Effector memory CD4-positive, alpha-beta T cell (primary cell): ENCODE measurements around the gene AGO3.

Source experiments
- DNase-seq, 3 donors: peaks; one replicate each; pipeline ENCODE4 v3.0.0-alpha.2; 2020
- H3K27ac ChIP-seq: 2 replicates; pipeline ENCODE4 v1.7.0; 2013; ENCODE audit warnings: mild to moderate bottlenecking, low read length, moderate library complexity; ENCODE audit not compliant: insufficient read depth, poor library complexity, severe bottlenecking
- H3K27me3 ChIP-seq: replicated peaks from 2 replicates; pipeline ENCODE4 v1.7.0; 2013; ENCODE audit warnings: mild to moderate bottlenecking, low read length; ENCODE audit not compliant: insufficient read depth, control insufficient read depth, poor library complexity, severe bottlenecking
- H3K36me3 ChIP-seq: 2 replicates; pipeline ENCODE4 v1.7.0; 2013; ENCODE audit warnings: mild to moderate bottlenecking, low read length, moderate library complexity; ENCODE audit not compliant: control insufficient read depth, insufficient read depth
- H3K4me1 ChIP-seq: 2 replicates; pipeline ENCODE4 v1.7.0; 2013; ENCODE audit warnings: low read length, mild to moderate bottlenecking; ENCODE audit not compliant: control insufficient read depth, insufficient read depth, poor library complexity, severe bottlenecking
- H3K4me3 ChIP-seq: 2 replicates; pipeline ENCODE4 v1.7.0; 2013; ENCODE audit warnings: low read length, low read depth, mild to moderate bottlenecking; ENCODE audit not compliant: insufficient read depth, poor library complexity, severe bottlenecking
- H3K9me3 ChIP-seq: 2 replicates; pipeline ENCODE4 v1.7.0; 2013; ENCODE audit warnings: mild to moderate bottlenecking, low read length, moderate library complexity; ENCODE audit not compliant: control insufficient read depth

Gene AGO3

DNA sequence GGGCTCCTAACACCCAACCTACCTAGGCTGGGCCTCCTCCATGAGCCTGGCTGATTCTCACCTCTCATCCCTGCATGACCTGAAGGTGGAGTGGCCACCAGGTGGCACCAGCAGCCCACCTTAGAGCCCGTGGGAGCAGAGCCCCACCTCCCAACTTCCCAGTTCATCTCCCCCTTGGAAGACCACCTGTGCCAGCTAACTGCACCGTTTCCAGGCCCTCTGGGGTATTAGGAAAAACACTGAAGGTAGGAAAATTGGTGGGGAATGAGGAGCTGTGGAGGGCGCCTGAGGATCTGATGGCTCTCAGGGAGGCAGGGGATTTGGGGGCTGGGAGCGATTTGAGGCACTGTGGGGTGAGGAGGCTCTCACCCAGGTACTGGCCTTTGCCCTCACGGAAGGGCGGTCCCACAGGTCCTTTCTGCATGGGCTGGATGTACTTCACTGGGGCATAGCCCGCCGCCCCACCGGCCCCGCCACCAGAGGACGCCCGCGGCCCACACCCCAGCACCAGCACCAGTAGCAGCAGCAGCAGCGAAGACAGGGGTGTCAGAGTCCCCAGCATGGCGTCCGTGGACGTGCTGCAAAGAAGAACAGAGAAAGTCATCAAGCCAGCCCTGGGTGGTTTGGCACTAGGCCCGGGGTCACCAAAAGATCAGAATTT lies 168.9 kb downstream of the AGO3 start:
- Histone ChIP-seq H3K4me3 (no peak overlapping the region), H3K27me3 (no peaks in the 10 kb centered on the region), H3K4me1 (peaks cover 8% of the 10 kb centered on the region), H3K9me3 (no peaks in the 10 kb centered on the region), H3K36me3 (peaks cover 18% of the 10 kb centered on the region), H3K27ac (no peak overlapping the region)
- peak; percentile 46 to 68 (median 51) for DNase-seq

DNA sequence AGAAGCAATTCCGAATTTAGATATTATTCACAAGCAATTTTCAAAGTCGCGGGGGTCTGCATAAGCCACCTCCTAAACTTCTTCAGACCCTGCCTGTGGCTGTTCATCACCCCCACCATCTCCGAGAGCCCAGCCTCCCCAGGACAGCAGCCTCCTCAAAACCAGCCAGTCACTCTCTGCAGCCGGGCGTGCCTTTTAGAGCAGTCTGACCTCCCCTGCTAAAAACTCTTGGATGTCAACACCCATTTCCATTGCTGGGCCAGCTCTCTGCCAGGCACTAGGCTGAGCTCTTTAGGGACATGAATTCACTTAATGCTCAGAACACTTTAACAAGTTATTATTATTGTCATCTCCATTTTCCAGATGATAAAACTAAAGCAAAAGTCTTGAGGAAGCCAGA lies 169.5 kb downstream of the AGO3 start:
- H3K27ac ChIP-seq = no peak overlapping the region
- H3K36me3 ChIP-seq = peaks cover 14% of the 10 kb centered on the region
- no peak overlapping the region for H3K4me3 ChIP-seq
- no peak for DNase-seq
- no peaks in the 10 kb centered on the region for H3K9me3 ChIP-seq
- peaks cover 8% of the 10 kb centered on the region for H3K4me1 ChIP-seq
- H3K27me3 ChIP-seq = no peaks in the 10 kb centered on the region

DNA sequence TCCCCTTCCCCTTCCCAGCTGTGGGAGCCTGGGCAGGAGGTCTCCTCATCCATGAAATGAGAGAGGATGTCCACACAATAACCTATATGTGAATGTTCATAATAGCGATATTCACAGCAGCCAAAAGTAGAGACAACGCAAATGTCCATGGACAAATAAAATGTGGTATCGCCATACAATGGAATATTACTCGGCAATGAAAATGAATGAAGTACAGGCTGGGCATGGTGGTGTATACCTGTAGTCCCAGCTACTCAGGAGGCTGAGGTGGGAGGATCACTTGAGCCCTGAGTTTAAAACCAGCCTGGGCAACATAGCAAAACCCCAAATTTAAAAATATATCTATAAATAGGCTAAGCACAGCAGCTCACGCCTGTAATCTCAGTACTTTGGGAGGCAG lies 170.6 kb downstream of the AGO3 start:
- Histone ChIP-seq H3K4me3 (no peak overlapping the region), H3K9me3 (no peaks in the 10 kb centered on the region), H3K4me1 (peaks cover 8% of the 10 kb centered on the region), H3K27ac (no peak overlapping the region), H3K36me3 (peaks cover 2% of the 10 kb centered on the region), H3K27me3 (no peaks in the 10 kb centered on the region)
- DNase-seq = no peak

DNA sequence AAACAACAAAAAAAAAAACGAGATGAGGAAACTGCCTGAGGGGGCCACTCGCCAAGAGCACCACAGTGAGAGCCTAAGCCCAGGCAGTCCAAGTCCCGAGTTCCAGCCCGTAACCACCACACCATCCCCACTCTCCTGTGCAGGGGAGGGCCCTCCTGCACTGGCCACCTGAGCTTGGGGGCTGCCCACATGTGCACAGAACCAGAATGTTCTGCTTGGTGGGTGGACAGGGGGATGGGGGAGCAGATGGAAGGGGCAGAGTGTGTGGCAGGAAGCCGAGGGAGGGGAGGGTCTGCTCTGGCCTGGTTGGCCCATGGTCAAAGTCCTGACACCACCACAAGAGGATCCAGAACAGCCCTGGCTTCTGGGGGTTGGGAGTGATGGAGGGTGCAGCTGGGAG lies 175.4 kb downstream of the AGO3 start:
- Histone ChIP-seq H3K9me3 (no peaks in the 10 kb centered on the region), H3K27me3 (no peaks in the 10 kb centered on the region), H3K4me1 (peaks cover 12% of the 10 kb centered on the region), H3K4me3 (no peak overlapping the region), H3K27ac (no peak overlapping the region), H3K36me3 (no peaks in the 10 kb centered on the region)
- DNase-seq = no peak

DNA sequence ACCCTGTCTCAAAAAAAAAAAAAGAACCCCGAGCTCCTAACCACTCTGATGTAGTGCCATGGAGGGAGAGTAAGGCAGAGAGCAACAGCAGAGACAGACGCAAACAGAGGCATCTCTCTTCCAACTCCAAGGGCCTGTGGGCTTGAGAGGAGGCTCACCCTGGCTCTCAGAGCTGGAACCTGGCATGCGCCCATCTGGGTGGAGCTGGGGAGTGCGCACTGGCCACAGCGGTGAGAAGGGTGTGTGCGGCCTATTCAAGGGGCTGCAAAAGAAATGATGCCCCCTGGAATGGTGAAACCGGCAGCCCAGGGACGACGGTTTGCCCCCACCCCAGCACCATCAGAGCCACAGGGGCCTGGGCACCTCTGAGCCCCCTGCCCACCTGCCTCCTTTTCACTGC lies 176.5 kb downstream of the AGO3 start:
- no peak for DNase-seq
- Histone ChIP-seq H3K27ac (no peak overlapping the region), H3K27me3 (no peaks in the 10 kb centered on the region), H3K4me3 (no peak overlapping the region), H3K4me1 (peaks cover 12% of the 10 kb centered on the region), H3K9me3 (no peaks in the 10 kb centered on the region), H3K36me3 (no peaks in the 10 kb centered on the region)

DNA sequence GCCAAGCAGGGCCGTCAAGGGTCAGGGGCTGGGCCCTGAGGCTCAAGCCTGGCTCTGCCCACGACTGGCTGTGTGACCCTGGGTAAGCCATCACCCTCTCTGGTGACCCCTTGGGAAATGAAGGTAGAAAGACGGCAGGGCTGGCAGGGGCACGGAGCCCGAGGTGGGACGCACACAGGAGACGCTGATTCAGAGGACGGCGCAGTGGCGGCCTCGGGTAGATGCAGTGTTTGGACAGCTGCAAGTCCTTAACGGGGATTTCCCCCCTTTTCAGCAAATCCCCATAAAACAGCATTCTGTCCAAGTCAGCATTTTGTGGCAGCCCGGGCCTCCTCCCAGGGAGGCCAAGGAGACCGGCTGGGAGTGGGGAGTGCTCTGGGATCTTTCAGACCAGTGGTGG lies 177.4 kb downstream of the AGO3 start:
- Histone ChIP-seq H3K4me1 (peaks cover 12% of the 10 kb centered on the region), H3K27ac (no peak overlapping the region), H3K27me3 (no peaks in the 10 kb centered on the region), H3K36me3 (no peaks in the 10 kb centered on the region), H3K4me3 (no peak overlapping the region), H3K9me3 (no peaks in the 10 kb centered on the region)
- DNase-seq = no peak

DNA sequence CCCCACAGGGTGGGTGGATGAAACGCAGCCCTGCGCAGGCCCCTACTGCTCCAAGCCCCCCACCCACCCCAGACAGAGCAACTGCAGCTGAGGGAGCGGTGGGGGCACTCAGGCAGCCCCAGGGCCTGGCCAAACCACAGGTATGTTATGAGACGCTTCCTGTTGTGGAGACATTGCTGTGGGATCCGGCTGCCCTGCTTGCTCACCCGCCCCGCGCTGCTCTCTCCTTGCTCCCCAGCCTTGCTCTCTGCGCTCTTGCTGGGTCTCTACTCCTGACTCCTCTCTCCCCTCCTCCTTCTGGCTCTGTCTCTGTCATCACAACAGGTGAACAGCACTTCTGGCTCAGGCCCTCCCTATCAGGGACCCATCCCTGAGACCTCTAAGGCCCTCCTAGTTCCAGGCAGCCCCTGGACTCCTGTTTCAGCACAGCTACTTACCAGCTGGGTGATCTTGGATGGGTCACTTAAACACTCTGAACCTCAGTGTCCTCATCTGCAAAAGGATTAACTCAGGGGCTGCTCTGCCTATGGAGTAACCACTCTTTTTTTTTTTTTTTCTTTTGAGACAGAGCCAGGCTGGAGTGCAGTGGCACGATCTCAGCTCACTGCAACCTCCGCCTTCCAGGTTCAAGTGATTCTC lies 178.3 kb downstream of the AGO3 start:
- H3K4me1 ChIP-seq = peaks cover 12% of the 10 kb centered on the region
- H3K36me3 ChIP-seq = no peaks in the 10 kb centered on the region
- H3K27ac ChIP-seq = no peak overlapping the region
- H3K27me3 ChIP-seq = no peaks in the 10 kb centered on the region
- H3K9me3 ChIP-seq = no peaks in the 10 kb centered on the region
- H3K4me3 ChIP-seq = no peak overlapping the region
- peak in 1 of 3 donors; percentile 7 for DNase-seq

DNA sequence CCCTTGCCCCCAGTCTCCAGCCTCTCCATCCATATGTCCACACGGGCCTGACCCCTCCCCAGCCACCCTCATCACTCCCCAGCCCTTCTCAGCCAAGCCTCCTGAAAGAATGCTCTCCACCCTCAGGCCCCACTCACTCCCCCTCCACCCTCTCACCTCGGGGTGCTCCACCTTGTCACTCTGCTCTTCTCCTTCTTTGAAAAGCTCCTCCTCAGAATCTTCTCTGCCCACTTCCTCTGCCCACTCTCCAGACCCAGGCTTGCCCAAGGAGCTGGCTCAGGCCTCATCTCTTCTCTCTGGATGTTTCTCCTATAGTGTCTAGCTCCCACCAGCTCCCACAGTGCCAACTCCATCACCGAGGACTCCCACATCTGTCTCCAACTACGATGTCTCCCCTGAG lies 180.2 kb downstream of the AGO3 start:
- peaks cover 12% of the 10 kb centered on the region for H3K4me1 ChIP-seq
- no peak overlapping the region for H3K4me3 ChIP-seq
- H3K27me3 ChIP-seq = no peaks in the 10 kb centered on the region
- no peak overlapping the region for H3K27ac ChIP-seq
- DNase-seq = no peak
- no peaks in the 10 kb centered on the region for H3K36me3 ChIP-seq
- no peaks in the 10 kb centered on the region for H3K9me3 ChIP-seq

DNA sequence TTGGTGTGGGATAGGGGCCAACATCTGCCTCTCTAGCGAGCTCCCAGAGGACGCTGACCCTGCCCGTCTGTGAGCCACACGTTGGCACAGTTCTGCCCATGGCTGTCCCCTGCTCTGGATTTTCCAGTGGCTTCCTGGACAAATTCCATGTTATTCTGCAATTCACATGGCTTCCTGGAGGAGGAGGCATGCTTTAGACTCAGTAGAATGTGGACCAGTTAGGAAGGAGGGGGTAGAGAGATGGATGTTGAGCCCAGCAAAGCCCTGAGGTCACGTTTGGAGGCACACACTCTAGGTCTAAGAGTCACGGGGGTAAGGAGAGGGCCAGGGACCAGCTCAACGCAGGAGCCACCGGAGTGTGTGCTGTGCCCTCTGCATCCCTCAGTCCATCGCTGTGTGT lies 181.9 kb downstream of the AGO3 start:
- H3K27ac ChIP-seq = no peak overlapping the region
- H3K4me3 ChIP-seq = no peak overlapping the region
- H3K9me3 ChIP-seq = no peaks in the 10 kb centered on the region
- H3K4me1 ChIP-seq = peaks cover 12% of the 10 kb centered on the region
- no peak for DNase-seq
- H3K27me3 ChIP-seq = no peaks in the 10 kb centered on the region
- no peaks in the 10 kb centered on the region for H3K36me3 ChIP-seq

DNA sequence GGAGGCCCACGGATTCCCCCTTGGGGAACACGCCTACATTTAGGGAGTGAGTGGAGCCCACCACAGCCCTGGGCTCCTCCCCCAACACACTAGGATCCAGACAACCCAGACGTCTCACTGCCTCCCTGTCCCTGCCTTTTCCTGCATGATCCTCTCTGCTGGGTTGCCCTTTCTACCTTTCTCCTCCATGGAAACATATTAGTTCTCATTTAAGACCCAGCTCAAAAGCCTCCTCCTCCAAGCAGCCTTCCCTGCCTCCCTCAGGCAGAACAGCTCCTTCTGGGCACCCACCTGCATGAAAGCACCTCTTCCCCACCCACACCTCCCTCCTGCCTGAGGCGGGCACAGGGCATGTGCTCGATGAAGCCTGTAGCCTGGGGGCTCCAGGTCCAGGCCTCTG lies 183.5 kb downstream of the AGO3 start:
- H3K4me3 ChIP-seq = no peak overlapping the region
- H3K27me3 ChIP-seq = no peaks in the 10 kb centered on the region
- no peaks in the 10 kb centered on the region for H3K36me3 ChIP-seq
- no peak for DNase-seq
- H3K4me1 ChIP-seq = peaks cover 1% of the 10 kb centered on the region
- no peaks in the 10 kb centered on the region for H3K9me3 ChIP-seq
- no peak overlapping the region for H3K27ac ChIP-seq
